Keratinocyte (primary cell): ENCODE measurements around the gene HVCN1. TPM values are rescaled to one million over a fixed set of nuclear protein-coding genes. Genes with fewer than 3 reads are reported as not detected.

Experiments used
- DNase-seq: peaks from one replicate; pipeline ENCODE4 v3.0.0-alpha.2; 2011; ENCODE audit warnings: low read depth, missing footprints, low spot score
- FAIRE-seq: peaks from 2 replicates; lab custom pipeline; 2011; peaks lifted over from hg19 to GRCh38; lab: Jason Lieb, UNC
- H2AFZ ChIP-seq: 2 replicates; pipeline ENCODE4 v1.6.0; 2012; ENCODE audit warnings: low read length, control low read depth, inconsistent platforms; ENCODE audit not compliant: control insufficient read depth
- H3K27ac ChIP-seq: 2 replicates; pipeline ENCODE4 v1.5.1; 2011; ENCODE audit warnings: low read length; ENCODE audit not compliant: control insufficient read depth, insufficient read depth
- H3K27me3 ChIP-seq: 3 replicates; pipeline ENCODE4 v1.6.0; 2011; ENCODE audit warnings: low read length; ENCODE audit not compliant: control insufficient read depth, insufficient read depth; ENCODE audit errors: extremely low read depth
- H3K36me3 ChIP-seq, 2 experiments: 2 replicates in 1 of 2; 3 replicates in 1 of 2; pipeline ENCODE4 v1.5.1; 2011; ENCODE audit warnings: low read length in 2 of 2, mild to moderate bottlenecking in 1 of 2; ENCODE audit not compliant: control insufficient read depth in 2 of 2, insufficient read depth in 2 of 2; ENCODE audit errors: extremely low read depth in 1 of 2
- H3K4me1 ChIP-seq: 3 replicates; pipeline ENCODE4 v1.5.1; 2011; ENCODE audit warnings: low read length; ENCODE audit not compliant: control insufficient read depth, insufficient read depth; ENCODE audit errors: extremely low read depth
- H3K4me2 ChIP-seq: 3 replicates; pipeline ENCODE4 v1.6.0; 2011; ENCODE audit warnings: low read depth, low read length; ENCODE audit not compliant: control insufficient read depth, insufficient read depth; ENCODE audit errors: extremely low read depth
- H3K4me3 ChIP-seq, 3 experiments: fragments of 200-600 bp in 1 of 3; sonication (generic) in 1 of 3; 2 replicates in 2 of 3; 3 replicates in 1 of 3; pipeline ENCODE4 v1.5.1; 2011 to 2016; ENCODE audit warnings: low read length in 3 of 3, mild to moderate bottlenecking in 3 of 3, control low read depth in 2 of 3, inconsistent platforms in 1 of 3, low read depth in 1 of 3, mixed read lengths in 1 of 3, mixed run types in 1 of 3, moderate library complexity in 1 of 3; ENCODE audit not compliant: control insufficient read depth in 2 of 3, insufficient read depth in 2 of 3; ENCODE audit errors: extremely low read depth in 1 of 3
- H3K79me2 ChIP-seq: 2 replicates; pipeline ENCODE4 v1.6.0; 2012; ENCODE audit warnings: low read length; ENCODE audit not compliant: control insufficient read depth, insufficient read depth
- H3K9ac ChIP-seq: 3 replicates; pipeline ENCODE4 v1.6.0; 2011; ENCODE audit warnings: low read length; ENCODE audit not compliant: control insufficient read depth, insufficient read depth; ENCODE audit errors: extremely low read depth
- H3K9me1 ChIP-seq: 3 replicates; pipeline ENCODE4 v1.6.0; 2011; ENCODE audit warnings: low read length; ENCODE audit not compliant: control insufficient read depth, insufficient read depth; ENCODE audit errors: extremely low read depth
- H3K9me3 ChIP-seq: 2 replicates; pipeline ENCODE4 v1.5.1; 2012; ENCODE audit warnings: low read depth, low read length; ENCODE audit not compliant: control insufficient read depth
- H4K20me1 ChIP-seq: 3 replicates; pipeline ENCODE4 v1.6.0; 2011; ENCODE audit warnings: low read length; ENCODE audit not compliant: control insufficient read depth, insufficient read depth; ENCODE audit errors: extremely low read depth
- EZH2 ChIP-seq: IDR thresholded peaks from one replicate; pipeline ENCODE4 v1.6.1; 2012; ENCODE audit warnings: inconsistent platforms, mild to moderate bottlenecking, low read length, moderate library complexity
- dilution Hi-C: fragments of 300-500 bp; cut with MboI; formaldehyde crosslinking; loops from one replicate; pipeline ENCODE4 v1.7.0; 2020; ENCODE audit warnings: low sequenced_read_pairs; ENCODE audit not compliant: extremely low pct_ligation_motif_present
- polyA plus RNA-seq, 5 experiments: library from polyadenylated mRNA; depleted of rRNA in 3 of 5; stranded (reverse) in 3 of 5; stranded (forward) in 1 of 5; unstranded in 1 of 5; fragments of >200 nt; gene quantifications; 1 replicate in 1 of 5; 2 replicates in 3 of 5; 3 replicates in 1 of 5; pipeline versions ENCODE4 v1.2.1 to v1.2.3, GENCODE V29; 2011 to 2012; ENCODE audit warnings: missing spikeins in 2 of 5, low read depth in 1 of 5, low replicate concordance in 1 of 5
- TF ChIP-seq, protein P1 (sequence below), 3 experiments: IDR thresholded peaks in 1 of 3; conservative IDR thresholded peaks in 1 of 3; optimal IDR thresholded peaks in 1 of 3; 2 replicates in 2 of 3; 3 replicates in 1 of 3; pipeline versions ENCODE3 to v1.5.1; 2011; ENCODE audit warnings: low read length in 3 of 3, mild to moderate bottlenecking in 3 of 3, moderate library complexity in 2 of 3, control low read depth in 1 of 3, inconsistent platforms in 1 of 3; ENCODE audit not compliant: insufficient read depth in 2 of 3; ENCODE audit errors: extremely low read depth in 1 of 3

The HVCN1 gene
- polyA plus RNA-seq, 1 donor (not counting 4 experiments of a cell fraction or from before 2014, with no cell fraction given): 1.1 TPM

DNA sequence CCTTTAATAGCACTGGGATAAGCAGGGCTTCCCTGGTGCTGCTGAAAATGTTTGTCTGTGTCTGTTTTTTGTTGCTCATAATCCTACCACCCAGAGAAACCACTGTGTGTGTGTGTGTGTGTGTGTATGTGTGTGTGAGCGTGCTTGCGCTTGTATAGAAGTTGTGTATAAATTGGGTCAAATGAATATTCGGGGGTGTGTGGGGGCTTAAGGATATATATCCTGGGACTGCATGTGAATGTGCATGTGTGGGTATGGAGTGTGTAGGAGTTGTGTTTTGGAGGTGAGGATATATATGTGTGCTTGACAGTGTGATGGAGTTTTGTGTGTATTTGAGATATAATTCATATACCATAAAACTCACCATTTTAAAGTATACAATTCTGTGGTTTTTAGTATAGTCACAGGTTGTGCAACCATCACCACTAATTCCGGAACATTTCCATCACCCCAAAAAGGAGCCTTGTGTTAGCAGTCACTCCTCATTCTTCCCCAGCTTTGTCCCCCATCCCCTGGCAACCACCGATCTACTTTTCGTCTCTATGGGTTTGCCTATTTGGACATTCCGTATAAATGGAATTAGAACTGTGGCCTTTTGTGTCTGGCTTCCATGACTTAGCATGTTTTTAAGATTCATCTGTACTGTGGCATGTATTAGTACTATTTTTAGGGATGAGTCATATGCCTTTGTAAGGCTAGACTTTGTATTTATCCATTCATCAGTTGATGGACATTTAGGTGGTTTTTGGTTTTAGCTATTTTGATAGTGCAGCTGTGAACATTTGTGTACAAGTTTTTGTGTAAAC lies 49.4 kb downstream of the HVCN1 start:
- no peaks in the 10 kb centered on the region for H3K9me3 ChIP-seq
- H2AFZ ChIP-seq: no peak overlapping the region
- no peaks in the 10 kb centered on the region for H4K20me1 ChIP-seq
- H3K4me1 ChIP-seq: peaks cover 10% of the 10 kb centered on the region
- no peaks in the 10 kb centered on the region for H3K79me2 ChIP-seq
- TF ChIP-seq EZH2: no peak
- TF ChIP-seq, protein P1, sequence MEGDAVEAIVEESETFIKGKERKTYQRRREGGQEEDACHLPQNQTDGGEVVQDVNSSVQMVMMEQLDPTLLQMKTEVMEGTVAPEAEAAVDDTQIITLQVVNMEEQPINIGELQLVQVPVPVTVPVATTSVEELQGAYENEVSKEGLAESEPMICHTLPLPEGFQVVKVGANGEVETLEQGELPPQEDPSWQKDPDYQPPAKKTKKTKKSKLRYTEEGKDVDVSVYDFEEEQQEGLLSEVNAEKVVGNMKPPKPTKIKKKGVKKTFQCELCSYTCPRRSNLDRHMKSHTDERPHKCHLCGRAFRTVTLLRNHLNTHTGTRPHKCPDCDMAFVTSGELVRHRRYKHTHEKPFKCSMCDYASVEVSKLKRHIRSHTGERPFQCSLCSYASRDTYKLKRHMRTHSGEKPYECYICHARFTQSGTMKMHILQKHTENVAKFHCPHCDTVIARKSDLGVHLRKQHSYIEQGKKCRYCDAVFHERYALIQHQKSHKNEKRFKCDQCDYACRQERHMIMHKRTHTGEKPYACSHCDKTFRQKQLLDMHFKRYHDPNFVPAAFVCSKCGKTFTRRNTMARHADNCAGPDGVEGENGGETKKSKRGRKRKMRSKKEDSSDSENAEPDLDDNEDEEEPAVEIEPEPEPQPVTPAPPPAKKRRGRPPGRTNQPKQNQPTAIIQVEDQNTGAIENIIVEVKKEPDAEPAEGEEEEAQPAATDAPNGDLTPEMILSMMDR (optimal IDR thresholded peaks at IDR 0.05 in 1 of 3, IDR thresholded peaks at IDR 0.05 in 1 of 3, conservative IDR thresholded peaks at IDR 0.05 in 1 of 3; ENCODE audit: extremely low read depth in 1 of 3, insufficient read depth in 2 of 3, low read length in 3 of 3): no peak
- H3K27me3 ChIP-seq: no peaks in the 10 kb centered on the region
- dilution Hi-C loops: no loop called here
- peak; percentile 52 for FAIRE-seq
- H3K27ac ChIP-seq: no peak overlapping the region
- H3K4me2 ChIP-seq: peak overlapping the region; percentile 24
- H3K36me3 ChIP-seq: peaks cover 0 to 2% of the 10 kb centered on the region in 2 experiments
- no peak overlapping the region for H3K4me3 ChIP-seq
- no peak overlapping the region for H3K9ac ChIP-seq
- DNase-seq: no peak
- no peaks in the 10 kb centered on the region for H3K9me1 ChIP-seq

DNA sequence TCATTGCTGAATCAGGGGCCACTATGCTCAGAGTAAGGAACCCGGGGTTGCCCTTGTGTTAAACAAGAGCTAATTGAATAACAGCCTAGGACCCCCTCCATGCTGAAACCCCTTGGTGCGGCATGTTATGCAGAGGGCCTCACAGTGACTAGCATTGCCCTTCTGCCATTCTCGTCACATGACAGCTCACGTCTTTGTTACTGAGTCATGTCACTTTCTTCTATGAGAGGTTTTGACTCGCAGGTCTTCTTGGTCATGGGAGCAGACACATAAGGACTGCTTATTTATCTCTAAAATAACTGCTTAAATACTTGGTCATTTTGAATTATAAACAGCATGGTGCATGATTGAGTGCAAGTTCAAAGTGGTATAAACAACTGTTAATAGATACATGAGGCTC lies 50.1 kb downstream of the HVCN1 start:
- Histone ChIP-seq H3K9me3 (no peaks in the 10 kb centered on the region), H4K20me1 (no peaks in the 10 kb centered on the region), H3K27me3 (no peaks in the 10 kb centered on the region), H3K79me2 (no peaks in the 10 kb centered on the region), H3K36me3 (peaks cover 0 to 2% of the 10 kb centered on the region in 2 experiments), H3K4me1 (peaks cover 10% of the 10 kb centered on the region), H2AFZ (no peak overlapping the region), H3K4me2 (no peak overlapping the region), H3K27ac (no peak overlapping the region), H3K9me1 (no peaks in the 10 kb centered on the region), H3K9ac (no peak overlapping the region), H3K4me3 (no peak overlapping the region)
- peak; percentile 26 for FAIRE-seq
- no peak for DNase-seq
- TF ChIP-seq, protein P1 (optimal IDR thresholded peaks at IDR 0.05 in 1 of 3, IDR thresholded peaks at IDR 0.05 in 1 of 3, conservative IDR thresholded peaks at IDR 0.05 in 1 of 3; ENCODE audit: extremely low read depth in 1 of 3, insufficient read depth in 2 of 3, low read length in 3 of 3): no peak
- TF ChIP-seq EZH2: no peak
- dilution Hi-C loops: no loop called here
